ENCODE results near the gene ANKRD49.

Gene ANKRD49

GRCh38 chr11:94544646-94545263 lies 51.0 kb downstream of the ANKRD49 start:
- DNase-seq: peak; percentile 16

- no peak for DNase-seq
Observed at GRCh38 chr11:94545264-94546161, 51.7 kb downstream of the ANKRD49 start.

- DNase-seq: no peak
Observed at GRCh38 chr11:94546162-94546470, 52.3 kb downstream of the ANKRD49 start.

- no peak for DNase-seq
Observed at GRCh38 chr11:94546886-94547285, 53.1 kb downstream of the ANKRD49 start.

GRCh38 chr11:94549146-94549545 lies 55.4 kb downstream of the ANKRD49 start:
- DNase-seq: no peak
